HL-60 (cell line): ENCODE measurements around the gene TUBGCP2.

Experiments
- CTCF ChIP-seq: IDR thresholded peaks from one replicate; pipeline ENCODE4 v1.5.1; 2011; ENCODE audit warnings: low read length, control low read depth, inconsistent platforms; ENCODE audit not compliant: insufficient read depth
- POLR2AphosphoS5 ChIP-seq: IDR thresholded peaks from 2 replicates; pipeline ENCODE4 v1.6.1; 2012; ENCODE audit warnings: low read depth

GRCh38 chr10:133308421-133309099 is at the start of gene TUBGCP2, which contains the start of gene ZNF511:
- TF ChIP-seq POLR2AphosphoS5 (peak; percentile 81), CTCF (no peak)
